C4-2B (cell line): ENCODE results near the gene ADGRB3.

Experiments used
- ZFX ChIP-seq: fragments of 450-650 bp; IDR thresholded peaks from 2 replicates; pipeline ENCODE4 v1.6.1; 2017
- TF ChIP-seq, protein P1 (sequence below): fragments of 450-650 bp; conservative IDR thresholded peaks from 2 replicates; pipeline ENCODE4 v1.5.1; 2017; ENCODE audit warnings: mild to moderate bottlenecking

GRCh38 chr6:68729377-68729903 lies 94.4 kb downstream of the ADGRB3 start:
- TF ChIP-seq, protein P1, sequence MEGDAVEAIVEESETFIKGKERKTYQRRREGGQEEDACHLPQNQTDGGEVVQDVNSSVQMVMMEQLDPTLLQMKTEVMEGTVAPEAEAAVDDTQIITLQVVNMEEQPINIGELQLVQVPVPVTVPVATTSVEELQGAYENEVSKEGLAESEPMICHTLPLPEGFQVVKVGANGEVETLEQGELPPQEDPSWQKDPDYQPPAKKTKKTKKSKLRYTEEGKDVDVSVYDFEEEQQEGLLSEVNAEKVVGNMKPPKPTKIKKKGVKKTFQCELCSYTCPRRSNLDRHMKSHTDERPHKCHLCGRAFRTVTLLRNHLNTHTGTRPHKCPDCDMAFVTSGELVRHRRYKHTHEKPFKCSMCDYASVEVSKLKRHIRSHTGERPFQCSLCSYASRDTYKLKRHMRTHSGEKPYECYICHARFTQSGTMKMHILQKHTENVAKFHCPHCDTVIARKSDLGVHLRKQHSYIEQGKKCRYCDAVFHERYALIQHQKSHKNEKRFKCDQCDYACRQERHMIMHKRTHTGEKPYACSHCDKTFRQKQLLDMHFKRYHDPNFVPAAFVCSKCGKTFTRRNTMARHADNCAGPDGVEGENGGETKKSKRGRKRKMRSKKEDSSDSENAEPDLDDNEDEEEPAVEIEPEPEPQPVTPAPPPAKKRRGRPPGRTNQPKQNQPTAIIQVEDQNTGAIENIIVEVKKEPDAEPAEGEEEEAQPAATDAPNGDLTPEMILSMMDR = no peak
- TF ChIP-seq ZFX = no peak
